ENCODE results near the gene KIAA0319L. TPM values are rescaled to one million over a fixed set of nuclear protein-coding genes. Genes with fewer than 3 reads are reported as not detected.

Gene KIAA0319L
- total RNA-seq, 2 experiments from 2014 or later, result 25.3 to 44.9 TPM

GRCh38 chr1:35571263-35571662, 14.1 kb upstream of the KIAA0319L start:
- Histone ChIP-seq H3K79me2 (ENCODE audit: insufficient read depth, low read depth, low read length) (no peaks in the 10 kb centered on the region), H3K4me2 (ENCODE audit: low read length) (no peak overlapping the region), H3K9me2 (ENCODE audit: insufficient read depth, low read length) (no peaks in the 10 kb centered on the region), H3K4me3 (ENCODE audit: low read depth, low read length, poor library complexity, severe bottlenecking) (no peak overlapping the region), H3K27ac (ENCODE audit: low read depth, low read length, poor library complexity, severe bottlenecking) (no peak overlapping the region), H3K9me3 (ENCODE audit: low read length) (no peaks in the 10 kb centered on the region), H3K36me3 (ENCODE audit: insufficient read depth, low read length) (no peaks in the 10 kb centered on the region), H2AFZ (ENCODE audit: low read length) (no peak overlapping the region), H3K4me1 (ENCODE audit: insufficient read depth, low read length, poor library complexity, severe bottlenecking) (no peaks in the 10 kb centered on the region), H4K20me1 (ENCODE audit: insufficient read depth, low read length) (no peaks in the 10 kb centered on the region)
- TF ChIP-seq EZH2phosphoT487 (IDR thresholded peaks at IDR 0.05; ENCODE audit: borderline replicate concordance, low read depth, low read length) (no peak), CTCF (conservative IDR thresholded peaks at IDR 0.05; ENCODE audit: low read length) (no peak)
- intact Hi-C loops (cut with micrococcal nuclease; ENCODE audit: unreplicated experiment), result no loop called here
- DNase-seq (ENCODE audit: low spot score), result no peak
- ChIA-PET POLR2A (interaction anchor here (0.6 to 0.7 kb wide), 2 partner anchors 26 to 127 kb away, joined by 3 to 9 read pairs; no protein-coding TSS in a partner anchor), CTCF (ENCODE audit: unreplicated experiment) (interaction anchor here (0.6 kb wide), 1 partner anchor 152 kb away, joined by 3 read pairs; no protein-coding TSS in a partner anchor)
- no TSS peak for BruUV-seq (replicated peaks)

GRCh38 chr1:35570589-35571137, 13.5 kb upstream of the KIAA0319L start:
- no peaks in the 10 kb centered on the region for H3K9me2 ChIP-seq (ENCODE audit: insufficient read depth, low read length)
- H4K20me1 ChIP-seq (ENCODE audit: insufficient read depth, low read length), result no peaks in the 10 kb centered on the region
- no peaks in the 10 kb centered on the region for H3K36me3 ChIP-seq (ENCODE audit: insufficient read depth, low read length)
- H2AFZ ChIP-seq (ENCODE audit: low read length), result no peak overlapping the region
- intact Hi-C loops (cut with micrococcal nuclease; ENCODE audit: unreplicated experiment), result no loop called here
- H3K4me3 ChIP-seq (ENCODE audit: low read depth, low read length, poor library complexity, severe bottlenecking), result no peak overlapping the region
- H3K9me3 ChIP-seq (ENCODE audit: low read length), result no peaks in the 10 kb centered on the region
- DNase-seq (ENCODE audit: low spot score), result no peak
- H3K4me1 ChIP-seq (ENCODE audit: insufficient read depth, low read length, poor library complexity, severe bottlenecking), result no peaks in the 10 kb centered on the region
- BruUV-seq (replicated peaks), result no TSS peak
- ChIA-PET POLR2A (interaction anchor here (0.7 kb wide), 1 partner anchor 26 kb away, joined by 3 read pairs; no protein-coding TSS in a partner anchor), CTCF (ENCODE audit: unreplicated experiment) (interaction anchor here (0.6 kb wide), 1 partner anchor 152 kb away, joined by 3 read pairs; no protein-coding TSS in a partner anchor)
- no peak overlapping the region for H3K27ac ChIP-seq (ENCODE audit: low read depth, low read length, poor library complexity, severe bottlenecking)
- H3K4me2 ChIP-seq (ENCODE audit: low read length), result no peak overlapping the region
- TF ChIP-seq CTCF (conservative IDR thresholded peaks at IDR 0.05; ENCODE audit: low read length) (no peak), EZH2phosphoT487 (IDR thresholded peaks at IDR 0.05; ENCODE audit: borderline replicate concordance, low read depth, low read length) (no peak)
- H3K79me2 ChIP-seq (ENCODE audit: insufficient read depth, low read depth, low read length), result no peaks in the 10 kb centered on the region

DNA sequence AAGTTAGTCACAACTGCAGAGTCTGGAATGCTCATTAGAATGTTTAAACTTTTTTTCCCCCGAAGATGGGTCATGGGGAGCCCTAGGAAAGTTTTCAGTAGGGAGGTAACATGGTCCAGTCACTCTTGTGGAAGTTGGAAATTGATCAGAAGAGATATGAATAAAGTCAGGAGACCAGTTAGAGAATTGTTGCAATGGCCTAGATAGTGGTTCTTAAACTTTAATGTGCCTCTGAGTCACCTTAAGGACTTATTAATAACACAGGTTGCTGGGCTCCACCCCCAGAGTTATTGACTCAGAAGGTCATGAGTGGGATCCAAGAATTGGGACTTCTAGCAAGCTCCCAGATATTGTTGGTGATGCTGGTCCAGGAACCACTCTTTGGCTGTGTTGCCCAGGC, 12.7 kb upstream of the KIAA0319L start:
- Histone ChIP-seq H3K36me3 (ENCODE audit: insufficient read depth, low read length) (no peaks in the 10 kb centered on the region; the same call in 1 of the 2 replicates), H3K27ac (ENCODE audit: low read depth, low read length, poor library complexity, severe bottlenecking) (no peak overlapping the region), H3K4me1 (ENCODE audit: insufficient read depth, low read length, poor library complexity, severe bottlenecking) (no peaks in the 10 kb centered on the region), H4K20me1 (ENCODE audit: insufficient read depth, low read length) (no peaks in the 10 kb centered on the region), H3K9me2 (ENCODE audit: insufficient read depth, low read length) (no peaks in the 10 kb centered on the region), H3K4me2 (ENCODE audit: low read length) (no peak overlapping the region), H3K4me3 (ENCODE audit: low read depth, low read length, poor library complexity, severe bottlenecking) (no peak overlapping the region), H3K79me2 (ENCODE audit: insufficient read depth, low read depth, low read length) (no peaks in the 10 kb centered on the region), H3K9me3 (ENCODE audit: low read length) (no peaks in the 10 kb centered on the region), H2AFZ (ENCODE audit: low read length) (no peak overlapping the region)
- BruUV-seq (replicated peaks), result no TSS peak
- intact Hi-C loops (cut with micrococcal nuclease; ENCODE audit: unreplicated experiment), result loop anchor here (1.0 to 5.0 kb wide), 3 partner anchors 145 to 368 kb away; no protein-coding TSS in a partner anchor
- no peak for TF ChIP-seq EZH2phosphoT487 (IDR thresholded peaks at IDR 0.05; ENCODE audit: borderline replicate concordance, low read depth, low read length)
- TF ChIP-seq CTCF (conservative IDR thresholded peaks at IDR 0.05; ENCODE audit: low read length), result no peak
- POLR2A ChIA-PET, result no interaction called here
- DNase-seq (ENCODE audit: low spot score), result no peak
- CTCF ChIA-PET (ENCODE audit: unreplicated experiment), result no interaction called here

All from OCI-LY7 (cell line).